Mononuclear cell (primary cell): Measurements from ENCODE around the gene TMEM9. TPM values are rescaled to one million over a fixed set of nuclear protein-coding genes. Genes with fewer than 3 reads are reported as not detected.

Source experiments
- H3K27me3 ChIP-seq: 2 replicates; pipeline ENCODE4 v1.6.0; 2011; ENCODE audit warnings: low read length, control low read depth; ENCODE audit not compliant: insufficient read depth
- H3K4me1 ChIP-seq: 2 replicates; pipeline ENCODE4 v1.5.1; 2011; ENCODE audit warnings: mild to moderate bottlenecking, low read length, control low read depth; ENCODE audit not compliant: insufficient read depth
- H3K4me3 ChIP-seq: 2 replicates; pipeline ENCODE4 v1.5.1; 2011; ENCODE audit warnings: mild to moderate bottlenecking, low read length, moderate library complexity
- H3K9me3 ChIP-seq: 2 replicates; pipeline ENCODE4 v1.5.1; 2011; ENCODE audit warnings: low read depth, mild to moderate bottlenecking, control low read depth, low read length
- total RNA-seq: library from RNA; depleted of rRNA; stranded (reverse); fragments of >200 nt; gene quantifications from one replicate; pipeline ENCODE4 v1.2.3, GENCODE V29; 2012

Gene TMEM9
- total RNA-seq, 1 donor: 11.1 TPM

DNA sequence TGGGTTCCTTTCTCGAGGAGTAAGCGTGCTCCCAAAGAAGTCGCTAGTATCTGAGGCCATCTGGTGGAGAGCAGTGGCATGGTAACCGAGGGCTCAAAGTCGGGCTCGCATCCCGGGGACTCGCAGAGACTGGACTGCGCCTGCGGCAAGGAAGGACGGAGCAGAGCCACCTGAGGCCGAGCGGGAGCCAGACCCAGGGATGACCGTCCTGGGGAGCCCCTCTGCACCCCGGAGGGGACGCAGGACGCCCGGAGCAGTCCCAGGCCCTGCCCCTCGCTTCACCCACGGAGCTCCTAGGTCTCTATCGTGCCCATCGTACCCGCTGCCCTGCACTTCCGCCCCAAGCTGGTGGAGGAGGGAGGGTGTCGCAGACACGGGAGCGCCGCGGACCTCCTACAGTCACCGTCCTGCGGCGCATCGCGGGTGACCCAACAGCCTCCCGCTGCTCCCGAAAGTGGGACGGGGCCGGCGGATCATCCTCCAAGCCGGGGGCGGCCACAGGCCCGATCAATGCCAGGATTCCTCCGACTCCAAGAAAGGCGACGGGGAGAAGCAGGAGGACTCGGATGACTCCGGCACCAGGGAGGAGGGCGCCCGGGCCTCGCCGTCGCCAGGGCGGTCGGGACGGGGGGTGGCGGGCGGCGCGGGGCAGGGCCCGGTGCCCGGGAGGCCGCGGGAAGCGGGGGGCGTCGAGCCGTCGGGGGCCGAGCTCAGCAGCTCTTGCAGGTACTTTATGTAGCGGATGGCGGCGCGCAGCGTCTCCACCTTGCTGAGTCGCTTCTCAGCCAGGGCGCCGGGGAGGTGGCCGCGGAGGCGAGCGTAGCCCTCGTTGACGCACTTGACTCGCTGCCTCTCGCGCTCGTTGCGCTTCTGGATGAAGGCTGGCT, 39.8 kb downstream of the TMEM9 start:
- H3K4me3 ChIP-seq: peak overlapping the region; percentile 43

DNA sequence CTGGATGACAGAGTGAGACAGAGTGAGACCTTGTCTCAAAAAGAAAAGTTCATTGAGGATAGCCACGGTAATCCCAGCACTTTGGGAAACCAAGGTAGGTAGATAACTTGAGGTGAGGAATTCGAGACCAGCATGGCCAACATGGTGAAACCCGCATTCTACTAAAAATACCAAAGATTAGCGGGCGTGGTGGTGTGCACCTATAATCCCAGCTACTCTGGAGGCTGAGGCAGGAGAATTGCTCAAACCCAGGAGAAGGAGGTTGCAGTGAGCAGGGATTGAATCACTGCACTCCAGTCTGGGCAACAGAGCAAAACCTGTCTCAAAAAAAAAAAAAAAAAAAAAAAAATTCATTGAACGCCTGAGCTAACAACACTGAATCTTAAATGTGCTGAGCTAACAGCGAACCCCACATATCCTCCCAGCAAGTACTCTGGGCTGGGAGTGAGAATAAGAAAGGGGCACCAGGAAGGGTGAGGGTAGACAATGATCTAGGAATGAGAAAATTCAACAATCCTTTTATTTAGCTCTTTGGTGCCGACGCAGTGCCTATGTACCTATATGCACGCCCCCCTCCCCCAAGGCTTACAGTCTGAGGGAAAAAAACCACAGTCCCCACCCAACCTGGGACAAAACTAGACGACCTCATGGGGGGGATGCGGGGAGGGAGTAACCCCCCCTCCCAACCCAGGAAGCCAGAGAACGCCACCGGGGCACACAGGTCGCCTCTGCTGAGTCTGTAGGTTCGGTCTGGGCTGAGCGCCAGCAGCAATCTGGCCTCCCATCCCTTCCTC, 40.6 kb downstream of the TMEM9 start:
- Histone ChIP-seq H3K9me3 (no peaks in the 10 kb centered on the region), H3K27me3 (no peaks in the 10 kb centered on the region), H3K4me3 (peak overlapping the region; percentile 43), H3K4me1 (peaks cover 10% of the 10 kb centered on the region)

More for the DNA sequence above, 39.8 kb downstream of the TMEM9 start:
- peaks cover 10% of the 10 kb centered on the region for H3K4me1 ChIP-seq
- H3K9me3 ChIP-seq: no peaks in the 10 kb centered on the region
- peaks cover 3% of the 10 kb centered on the region for H3K27me3 ChIP-seq

DNA sequence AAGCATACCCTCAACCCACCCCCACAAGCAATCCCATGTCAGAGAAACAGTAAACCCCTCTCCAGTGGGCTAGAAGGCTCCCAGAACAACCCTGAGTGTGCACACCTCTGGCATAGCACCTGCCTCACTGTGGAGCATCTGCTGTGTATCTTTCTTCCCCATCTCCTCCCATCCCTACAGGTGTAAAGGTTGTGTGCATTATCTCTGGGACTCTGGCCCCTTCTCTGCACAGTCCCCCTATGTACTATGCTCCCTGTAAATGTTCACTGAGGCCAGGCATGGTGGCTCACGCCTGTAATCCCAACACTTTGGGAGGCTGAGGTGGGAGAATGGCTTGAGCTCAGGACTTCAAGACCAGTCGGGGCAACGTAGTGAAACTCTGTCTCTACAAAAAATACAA, 41.3 kb downstream of the TMEM9 start:
- no peaks in the 10 kb centered on the region for H3K9me3 ChIP-seq
- no peaks in the 10 kb centered on the region for H3K27me3 ChIP-seq
- peaks cover 10% of the 10 kb centered on the region for H3K4me1 ChIP-seq
- H3K4me3 ChIP-seq: no peak overlapping the region

DNA sequence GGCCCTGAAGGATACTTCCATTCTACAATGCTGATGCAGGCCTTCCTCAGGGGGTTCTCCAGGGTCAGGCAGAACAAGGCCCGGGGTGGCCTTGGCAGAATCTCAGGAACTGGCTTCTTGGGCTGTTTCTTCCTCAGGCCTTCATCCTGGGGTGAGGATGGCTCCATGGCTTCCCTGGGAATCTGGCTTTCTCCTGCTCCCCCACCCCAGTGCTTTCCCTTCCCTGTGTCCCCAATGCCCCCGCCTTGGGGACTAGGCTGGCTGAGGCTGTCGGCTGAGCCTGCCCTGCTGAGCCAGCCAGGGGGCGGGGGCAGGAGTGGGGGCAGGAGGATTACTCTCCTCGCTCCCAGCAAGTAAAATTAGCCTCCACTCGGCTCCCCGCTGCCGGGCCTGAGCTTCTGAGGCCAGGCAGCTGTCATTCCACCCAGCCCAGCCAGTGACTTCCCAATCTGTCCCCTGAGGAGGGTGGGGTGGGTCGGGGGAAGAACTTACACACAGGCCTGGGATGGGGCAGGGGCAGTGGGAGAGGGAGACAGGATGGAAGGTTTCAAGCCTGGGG, 42.0 kb downstream of the TMEM9 start, which contains the start of gene CACNA1S:
CACNA1S (minus strand) TSS at position 254 of the 559 bp plus-strand sequence; CDS start at position 167, 87 bp downstream.
- H3K27me3 ChIP-seq: no peaks in the 10 kb centered on the region
- peaks cover 10% of the 10 kb centered on the region for H3K4me1 ChIP-seq
- no peaks in the 10 kb centered on the region for H3K9me3 ChIP-seq
- H3K4me3 ChIP-seq: no peak within 1 kb of the TSS

DNA sequence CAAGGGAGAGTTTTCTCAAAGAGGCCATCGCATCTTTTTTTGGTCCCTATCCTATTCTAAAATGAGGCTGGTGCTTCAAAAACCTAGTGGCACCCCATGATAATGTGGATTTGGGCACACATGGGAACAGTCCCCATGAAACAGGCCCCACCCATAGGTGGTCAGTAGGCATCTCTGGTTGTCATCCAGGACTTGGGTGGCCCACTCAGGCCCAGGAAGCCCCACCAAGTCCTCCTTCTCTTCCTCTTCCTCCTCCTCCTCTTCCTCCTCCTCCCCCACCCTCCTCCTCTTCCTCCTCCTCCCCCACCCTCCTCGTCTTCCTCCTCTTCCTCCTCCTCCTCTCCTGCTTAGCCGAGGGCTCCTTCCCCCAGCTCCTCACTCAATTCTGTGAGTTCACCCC, 42.6 kb downstream of the TMEM9 start:
- Histone ChIP-seq H3K27me3 (no peaks in the 10 kb centered on the region), H3K4me3 (no peak overlapping the region), H3K4me1 (peaks cover 10% of the 10 kb centered on the region), H3K9me3 (no peaks in the 10 kb centered on the region)

DNA sequence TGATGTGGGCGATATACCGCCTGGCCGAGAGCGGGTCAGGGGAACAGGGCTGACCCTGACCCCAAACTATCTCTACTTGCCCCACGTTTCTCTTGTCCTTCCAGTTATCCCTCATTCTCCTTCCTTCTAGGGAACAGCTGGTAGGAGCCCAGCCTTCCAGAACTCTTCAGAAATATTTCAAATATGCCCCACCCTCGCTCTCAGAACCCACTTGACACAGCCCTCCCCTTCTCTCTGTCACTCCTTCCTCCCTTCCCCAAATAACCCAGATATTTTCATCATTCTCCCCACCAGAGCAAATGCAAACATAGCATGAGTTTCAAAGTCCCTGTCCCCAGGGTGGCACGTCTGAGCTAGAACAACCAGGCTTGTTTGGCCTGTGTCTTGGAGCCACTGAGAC, 43.1 kb downstream of the TMEM9 start:
- H3K9me3 ChIP-seq: no peaks in the 10 kb centered on the region
- H3K4me1 ChIP-seq: peaks cover 10% of the 10 kb centered on the region
- no peak overlapping the region for H3K4me3 ChIP-seq
- H3K27me3 ChIP-seq: no peaks in the 10 kb centered on the region

DNA sequence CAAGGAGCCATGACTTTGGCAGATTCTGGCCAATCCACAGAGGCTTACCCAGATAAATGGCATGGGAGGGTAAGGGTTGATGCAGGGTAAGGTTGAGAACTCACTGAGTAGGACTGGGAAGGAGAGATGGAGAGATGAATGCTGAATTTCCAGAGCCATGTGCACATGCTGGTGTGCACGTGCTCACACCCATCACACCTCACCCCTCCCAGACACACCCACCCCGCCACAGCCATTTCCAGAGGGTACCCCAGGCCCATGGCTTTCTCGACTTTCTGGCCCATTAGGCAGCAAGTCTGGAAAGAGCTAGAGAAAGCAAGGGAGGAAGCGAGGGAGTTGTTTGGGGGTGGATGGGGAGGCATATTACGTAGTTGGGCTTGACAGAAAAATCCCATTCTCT, 43.7 kb downstream of the TMEM9 start:
- H3K27me3 ChIP-seq: no peaks in the 10 kb centered on the region
- no peaks in the 10 kb centered on the region for H3K9me3 ChIP-seq
- H3K4me1 ChIP-seq: peaks cover 10% of the 10 kb centered on the region
- no peak overlapping the region for H3K4me3 ChIP-seq

DNA sequence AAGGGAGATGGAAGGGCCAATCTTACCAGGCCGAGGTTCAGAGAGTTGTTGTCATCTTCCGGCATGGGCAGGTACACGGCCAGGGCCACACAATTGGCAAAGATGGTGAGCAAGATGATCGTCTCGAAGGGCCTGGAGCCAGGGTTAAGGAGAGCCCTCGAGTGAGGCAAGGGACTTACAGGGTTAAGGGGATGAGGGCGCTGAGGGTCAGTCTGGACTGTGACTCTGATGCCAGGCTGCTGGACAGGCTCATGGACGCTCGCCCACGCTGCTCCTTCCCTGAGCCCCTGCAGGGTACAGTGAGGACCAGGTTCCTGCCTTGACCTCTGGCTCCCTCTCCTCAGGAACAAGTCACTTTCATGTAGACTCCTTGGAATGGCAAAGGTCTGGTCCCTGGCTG, 44.1 kb downstream of the TMEM9 start:
- H3K4me3 ChIP-seq: no peak overlapping the region
- H3K4me1 ChIP-seq: peaks cover 10% of the 10 kb centered on the region
- no peaks in the 10 kb centered on the region for H3K9me3 ChIP-seq
- H3K27me3 ChIP-seq: no peaks in the 10 kb centered on the region

DNA sequence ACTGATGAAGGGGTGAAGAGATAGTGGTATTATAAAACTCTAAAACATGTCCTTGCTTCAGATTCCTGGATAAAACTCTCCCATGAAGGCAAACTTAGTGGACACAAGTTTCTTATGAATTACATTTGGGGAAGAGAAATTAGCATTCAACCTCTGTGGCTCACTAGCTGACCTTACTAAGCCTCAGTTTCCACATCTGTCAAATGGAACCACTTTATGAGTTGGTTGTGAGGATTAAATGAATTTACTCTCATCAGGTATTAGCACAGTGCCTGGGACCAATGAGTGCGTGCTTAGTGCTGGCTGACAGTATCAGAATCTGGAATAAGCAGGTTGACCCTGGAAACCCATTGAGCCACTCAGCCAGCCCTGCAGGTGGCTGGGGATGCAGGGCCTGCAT, 44.6 kb downstream of the TMEM9 start:
- no peaks in the 10 kb centered on the region for H3K27me3 ChIP-seq
- no peak overlapping the region for H3K4me3 ChIP-seq
- H3K9me3 ChIP-seq: no peaks in the 10 kb centered on the region
- H3K4me1 ChIP-seq: peaks cover 10% of the 10 kb centered on the region

DNA sequence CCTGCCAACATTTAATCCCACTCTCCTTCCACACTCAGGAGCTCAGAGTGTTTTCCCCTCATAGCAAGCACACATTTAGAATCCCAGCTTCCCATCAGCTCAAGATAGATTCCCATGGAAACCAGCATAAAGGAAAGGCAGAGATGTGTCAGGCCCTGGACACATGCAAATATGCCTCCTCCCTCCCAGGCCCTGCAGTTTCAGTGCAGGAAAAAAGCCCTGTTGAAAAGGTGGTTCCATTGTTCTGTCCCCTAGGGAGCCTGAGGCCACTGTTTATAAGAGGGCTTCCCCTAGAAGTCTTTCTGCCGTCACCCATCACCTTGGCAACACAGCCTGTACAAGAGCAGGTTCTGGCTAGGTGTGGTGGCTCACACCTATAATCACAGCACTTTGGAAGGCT, 45.7 kb downstream of the TMEM9 start:
- H3K4me1 ChIP-seq: peaks cover under 1% of the 10 kb centered on the region
- no peaks in the 10 kb centered on the region for H3K9me3 ChIP-seq
- H3K27me3 ChIP-seq: no peaks in the 10 kb centered on the region
- no peak overlapping the region for H3K4me3 ChIP-seq

DNA sequence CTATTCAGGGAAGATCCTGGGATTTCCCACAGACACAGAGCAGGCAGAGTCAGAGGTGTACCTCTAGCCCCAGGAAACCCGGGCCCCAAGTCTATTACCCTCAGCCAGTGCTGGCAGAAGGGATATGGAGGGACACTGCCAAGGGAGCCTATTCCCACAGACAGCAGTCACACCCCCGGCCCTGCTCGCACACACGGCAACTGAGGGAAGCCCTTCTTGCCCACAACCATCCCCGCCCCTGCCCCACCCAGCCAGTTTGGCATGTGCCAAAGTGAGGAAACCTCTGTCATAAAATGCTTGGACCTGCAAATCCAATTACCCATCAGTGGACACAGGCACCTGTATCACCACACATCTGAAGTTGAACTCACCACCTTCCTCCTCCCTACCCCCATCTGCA, 48.6 kb downstream of the TMEM9 start:
- no peaks in the 10 kb centered on the region for H3K4me1 ChIP-seq
- no peaks in the 10 kb centered on the region for H3K27me3 ChIP-seq
- H3K4me3 ChIP-seq: no peak overlapping the region
- H3K9me3 ChIP-seq: no peaks in the 10 kb centered on the region

DNA sequence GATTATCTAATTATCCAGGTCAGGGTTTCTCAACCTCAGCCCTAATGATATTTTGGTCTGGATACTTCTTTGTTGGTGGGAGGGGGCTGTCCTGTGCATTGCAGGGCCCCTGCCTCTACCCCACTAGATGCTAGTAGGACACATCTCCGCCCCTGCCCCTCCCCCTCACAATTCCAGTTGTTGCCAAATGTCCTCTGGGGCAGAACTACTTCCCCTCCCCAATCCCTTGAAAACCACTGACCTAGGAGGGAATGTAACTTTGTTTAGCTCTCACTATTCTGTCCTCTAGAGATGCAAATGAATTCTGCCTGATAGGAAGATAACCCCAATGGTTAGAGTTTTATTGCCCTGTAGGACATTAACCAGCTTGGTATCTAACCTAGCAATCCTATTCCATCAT, 50.1 kb downstream of the TMEM9 start:
- Histone ChIP-seq H3K27me3 (no peaks in the 10 kb centered on the region), H3K4me3 (no peak overlapping the region), H3K4me1 (no peaks in the 10 kb centered on the region), H3K9me3 (no peaks in the 10 kb centered on the region)

DNA sequence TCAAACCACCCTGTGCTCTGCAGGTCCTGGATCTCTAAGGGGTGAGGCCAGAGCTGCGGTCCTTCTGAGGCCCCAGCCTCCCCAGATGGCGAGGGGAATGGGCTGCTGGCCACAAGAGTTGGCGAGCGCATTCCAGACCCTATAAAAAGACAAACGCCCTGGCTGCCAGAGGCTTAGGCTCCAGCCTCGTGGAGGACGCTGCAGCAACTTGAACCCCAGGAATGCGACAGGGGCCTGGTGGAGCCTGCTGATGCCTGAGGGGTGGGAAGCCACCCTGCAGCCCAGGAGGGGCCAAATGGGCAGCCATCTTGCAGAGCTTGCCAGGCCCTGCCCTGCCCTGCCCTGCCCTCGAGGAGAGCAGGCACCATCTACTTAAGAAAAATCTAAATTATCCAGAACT, 50.6 kb downstream of the TMEM9 start:
- no peak overlapping the region for H3K4me3 ChIP-seq
- no peaks in the 10 kb centered on the region for H3K4me1 ChIP-seq
- H3K9me3 ChIP-seq: no peaks in the 10 kb centered on the region
- H3K27me3 ChIP-seq: no peaks in the 10 kb centered on the region

DNA sequence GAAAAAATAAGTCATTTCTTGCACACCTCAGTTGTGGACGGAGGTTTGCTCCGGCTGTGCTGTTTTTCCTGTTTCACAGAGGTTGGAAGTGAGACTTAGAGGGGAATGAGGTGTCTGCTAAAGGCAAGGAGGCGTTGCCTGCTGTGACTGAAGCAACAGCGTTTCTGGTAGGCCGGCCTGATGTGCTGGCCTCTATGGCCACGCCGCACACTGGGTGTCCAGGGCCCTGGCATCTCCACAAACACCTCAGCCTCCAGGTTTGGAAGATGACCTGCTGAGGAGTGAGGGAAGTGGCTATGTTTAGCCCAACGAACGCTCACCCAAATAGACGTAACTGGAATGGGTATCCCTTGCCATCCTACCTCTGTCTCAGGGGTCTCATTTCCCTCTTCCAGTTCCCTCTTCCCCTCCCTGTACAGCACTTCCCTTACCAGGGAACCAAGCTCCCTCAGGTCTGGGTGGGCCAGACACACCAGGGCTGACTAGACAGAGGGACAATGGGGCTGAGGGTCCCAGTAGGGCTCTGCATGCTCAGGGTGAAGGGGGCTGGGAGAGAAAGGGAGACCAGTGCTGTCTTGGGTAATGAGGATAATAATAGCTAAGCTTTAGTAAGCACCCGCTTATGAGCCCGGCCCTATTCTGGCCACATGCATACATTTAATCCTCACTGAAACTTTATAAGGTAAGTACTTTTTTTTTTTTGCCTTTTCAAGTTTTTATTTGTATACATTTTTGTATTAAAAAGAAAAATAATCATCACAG, 53.9 kb downstream of the TMEM9 start:
- no peaks in the 10 kb centered on the region for H3K9me3 ChIP-seq

More for the DNA sequence above, 53.9 kb downstream of the TMEM9 start:
- Histone ChIP-seq H3K27me3 (no peaks in the 10 kb centered on the region), H3K4me3 (no peak overlapping the region), H3K4me1 (no peaks in the 10 kb centered on the region)
